ENCODE data around the gene SPIB.

Gene SPIB

DNA sequence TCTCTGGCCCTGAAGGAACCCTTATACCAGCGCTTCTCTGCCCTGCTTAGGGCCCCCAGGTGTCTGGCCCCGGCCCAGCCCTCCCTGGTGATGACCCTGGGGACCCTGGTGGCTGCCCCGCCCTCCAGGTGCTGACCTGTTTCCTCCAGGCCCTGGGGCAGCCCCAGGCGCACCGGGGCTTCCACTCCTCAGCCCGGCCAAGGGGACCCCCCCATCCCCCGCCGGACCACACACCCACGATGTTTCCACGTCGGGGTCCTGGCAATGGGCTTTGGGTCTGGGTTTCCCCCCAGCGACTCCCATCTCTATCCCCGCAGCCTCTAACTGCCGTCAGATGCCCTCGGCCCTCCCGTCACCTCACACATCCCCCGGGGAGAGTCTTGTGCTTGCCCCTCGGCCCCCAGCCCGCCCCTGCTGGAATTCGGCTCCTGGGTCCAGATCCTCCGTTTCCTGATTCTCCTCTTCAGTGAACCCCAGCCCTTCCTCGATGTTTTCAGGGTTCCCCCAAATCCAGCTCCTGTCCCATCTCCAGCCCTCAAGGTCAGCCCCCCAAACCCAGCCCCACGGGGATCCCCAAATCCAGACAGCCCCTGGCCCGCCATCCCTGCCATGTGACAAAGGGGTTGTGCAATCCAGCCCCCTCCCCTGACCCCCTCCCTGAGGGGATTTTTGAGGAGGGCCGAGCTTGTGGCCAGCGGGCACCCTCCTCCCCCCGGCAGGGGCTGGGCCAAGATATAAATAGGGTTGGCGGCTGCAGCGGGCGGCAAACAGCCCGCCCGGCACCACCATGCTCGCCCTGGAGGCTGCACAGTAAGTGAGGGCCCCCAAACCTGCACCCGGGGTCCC is at the start of gene SPIB:
Gene SPIB (plus strand): TSS at position 763 of the 846 bp plus-strand sequence. CDS start 25 bp downstream, at position 788.
- POLR2A ChIA-PET, result no interaction called here
- no peak within 1 kb of the TSS for H3K4me3 ChIP-seq (ENCODE audit: low read depth, low read length)
- TF ChIP-seq, protein P1, sequence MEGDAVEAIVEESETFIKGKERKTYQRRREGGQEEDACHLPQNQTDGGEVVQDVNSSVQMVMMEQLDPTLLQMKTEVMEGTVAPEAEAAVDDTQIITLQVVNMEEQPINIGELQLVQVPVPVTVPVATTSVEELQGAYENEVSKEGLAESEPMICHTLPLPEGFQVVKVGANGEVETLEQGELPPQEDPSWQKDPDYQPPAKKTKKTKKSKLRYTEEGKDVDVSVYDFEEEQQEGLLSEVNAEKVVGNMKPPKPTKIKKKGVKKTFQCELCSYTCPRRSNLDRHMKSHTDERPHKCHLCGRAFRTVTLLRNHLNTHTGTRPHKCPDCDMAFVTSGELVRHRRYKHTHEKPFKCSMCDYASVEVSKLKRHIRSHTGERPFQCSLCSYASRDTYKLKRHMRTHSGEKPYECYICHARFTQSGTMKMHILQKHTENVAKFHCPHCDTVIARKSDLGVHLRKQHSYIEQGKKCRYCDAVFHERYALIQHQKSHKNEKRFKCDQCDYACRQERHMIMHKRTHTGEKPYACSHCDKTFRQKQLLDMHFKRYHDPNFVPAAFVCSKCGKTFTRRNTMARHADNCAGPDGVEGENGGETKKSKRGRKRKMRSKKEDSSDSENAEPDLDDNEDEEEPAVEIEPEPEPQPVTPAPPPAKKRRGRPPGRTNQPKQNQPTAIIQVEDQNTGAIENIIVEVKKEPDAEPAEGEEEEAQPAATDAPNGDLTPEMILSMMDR (IDR thresholded peaks at IDR 0.05; ENCODE audit: insufficient read depth, low read length, missing control alignments), result no peak
- no peak for DNase-seq (ENCODE audit: low read depth, low spot score)
- CTCF ChIA-PET, result interaction anchor here (1.3 kb wide), 1 partner anchor 50 kb away, joined by 3 read pairs; no protein-coding TSS in a partner anchor

DNA sequence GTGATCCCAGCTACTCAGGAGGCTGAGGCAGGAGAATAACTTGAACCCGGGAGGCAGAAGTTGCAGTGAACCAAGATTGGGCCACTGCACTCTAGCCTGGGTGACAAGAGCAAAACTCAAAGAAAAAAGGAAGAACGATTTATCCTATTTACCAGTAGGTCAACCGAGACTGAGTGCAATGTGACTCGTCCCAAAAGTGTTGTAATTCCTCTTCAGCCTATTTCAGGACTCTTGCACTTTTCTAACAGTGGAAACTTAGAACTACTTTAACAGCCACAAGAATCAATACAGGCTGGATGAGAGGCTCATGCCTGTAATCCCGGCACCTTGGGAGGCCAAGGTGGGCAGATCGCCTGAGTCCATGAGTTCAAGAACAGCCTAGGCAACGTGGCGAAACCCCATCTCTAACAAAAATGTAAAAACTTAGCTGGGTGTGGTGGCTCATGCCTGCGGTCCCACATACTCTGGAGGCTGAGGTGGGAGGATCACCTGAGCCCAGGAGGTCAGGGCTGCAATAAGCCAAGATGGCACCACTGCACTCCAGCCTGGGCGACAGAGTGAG is 46.7 kb upstream of the SPIB start:
- no peak for DNase-seq (ENCODE audit: low read depth, low spot score)
- ChIA-PET CTCF (interaction anchor here (4.5 to 6.9 kb wide), 2 partner anchors 14 to 91 kb away, joined by 38 to 132 read pairs; no protein-coding TSS in a partner anchor), POLR2A (no interaction called here)
- TF ChIP-seq, protein P1 (IDR thresholded peaks at IDR 0.05; ENCODE audit: insufficient read depth, low read length, missing control alignments), result no peak
- H3K4me3 ChIP-seq (ENCODE audit: low read depth, low read length), result no peak overlapping the region

DNA sequence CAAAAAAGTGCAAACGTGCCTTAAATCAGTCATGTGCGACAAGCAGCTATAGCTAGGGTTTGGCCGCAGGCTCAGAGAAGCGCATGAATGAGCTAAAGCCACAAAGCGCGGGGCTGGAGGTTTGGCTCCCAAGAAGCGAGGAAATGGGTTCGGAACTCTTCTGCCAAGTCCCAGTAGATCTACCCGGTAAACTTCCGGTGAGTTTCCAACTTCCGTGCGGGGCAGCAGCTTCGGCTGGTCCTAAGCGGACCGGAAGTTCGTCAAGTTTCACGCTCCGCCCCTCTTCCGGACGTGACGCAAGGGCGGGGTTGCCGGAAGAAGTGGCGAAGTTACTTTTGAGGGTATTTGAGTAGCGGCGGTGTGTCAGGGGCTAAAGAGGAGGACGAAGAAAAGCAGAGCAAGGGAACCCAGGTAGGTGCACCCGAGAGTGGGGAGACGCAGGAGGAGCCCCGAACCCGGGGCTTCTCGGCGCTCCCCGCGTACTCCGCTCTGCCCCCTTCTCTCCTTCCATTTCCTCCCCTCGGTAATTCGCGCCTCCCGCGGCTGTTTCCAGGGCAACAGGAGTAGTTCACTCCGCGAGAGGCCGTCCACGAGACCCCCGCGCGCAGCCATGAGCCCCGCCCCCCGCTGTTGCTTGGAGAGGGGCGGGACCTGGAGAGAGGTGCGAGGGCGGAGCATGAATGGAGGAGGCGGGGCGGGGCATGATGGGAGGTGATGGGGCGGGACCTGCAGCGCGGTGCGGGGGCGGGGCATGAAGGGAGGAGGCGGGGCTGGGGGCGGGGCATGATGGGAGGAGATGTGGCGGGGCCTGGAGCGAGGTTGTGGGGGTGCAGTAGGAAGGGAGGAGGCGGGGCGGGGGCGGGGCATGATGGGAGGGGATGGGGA is 42.3 kb upstream of the SPIB start, which contains the start of gene NR1H2:
Gene NR1H2 (plus strand): TSS at position 292 of the 885 bp plus-strand sequence. CDS start 1,149 bp downstream, outside the sequence.
- peak within 1 kb of the TSS; percentile 95 for H3K4me3 ChIP-seq (ENCODE audit: low read depth, low read length)
- peak; percentile 93 for DNase-seq (ENCODE audit: low read depth, low spot score)
- CTCF ChIA-PET, result interaction anchor here (0.9 to 2.3 kb wide), 5 partner anchors 8 to 180 kb away, joined by 3 to 9 read pairs (median 4); no protein-coding TSS in a partner anchor
- POLR2A ChIA-PET, result interaction anchor here (1.8 kb wide), 1 partner anchor 8 kb away, joined by 4 read pairs; the partner anchor contains the start of gene POLD1
- TF ChIP-seq, protein P1 (IDR thresholded peaks at IDR 0.05; ENCODE audit: insufficient read depth, low read length, missing control alignments), result no peak

DNA sequence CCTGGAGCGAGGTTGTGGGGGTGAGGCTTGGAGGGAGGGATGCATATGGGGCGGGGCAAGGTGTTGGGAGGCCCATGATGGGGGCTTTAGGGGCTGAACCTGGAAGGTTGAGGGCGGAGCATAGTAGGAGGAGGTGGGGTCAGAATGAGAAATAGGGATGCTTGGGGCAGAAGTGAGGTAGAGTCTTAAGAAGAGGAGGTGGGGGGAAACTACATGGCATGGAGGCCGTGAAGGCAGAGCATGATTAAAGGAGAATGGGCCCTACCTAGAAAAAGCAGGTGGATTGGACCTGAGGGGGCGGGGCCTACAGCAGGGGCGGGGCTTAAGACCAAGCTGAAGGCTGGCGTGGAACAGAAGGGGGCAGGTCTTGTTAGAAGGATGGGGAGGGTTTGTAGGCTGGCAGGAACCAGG is 41.7 kb upstream of the SPIB start:
- H3K4me3 ChIP-seq (ENCODE audit: low read depth, low read length), result peak overlapping the region; percentile 48
- no peak for DNase-seq (ENCODE audit: low read depth, low spot score)
- ChIA-PET POLR2A (no interaction called here), CTCF (interaction anchor here (1.8 kb wide), 1 partner anchor 9 kb away, joined by 8 read pairs; no protein-coding TSS in a partner anchor)
- TF ChIP-seq, protein P1 (IDR thresholded peaks at IDR 0.05; ENCODE audit: insufficient read depth, low read length, missing control alignments), result no peak

DNA sequence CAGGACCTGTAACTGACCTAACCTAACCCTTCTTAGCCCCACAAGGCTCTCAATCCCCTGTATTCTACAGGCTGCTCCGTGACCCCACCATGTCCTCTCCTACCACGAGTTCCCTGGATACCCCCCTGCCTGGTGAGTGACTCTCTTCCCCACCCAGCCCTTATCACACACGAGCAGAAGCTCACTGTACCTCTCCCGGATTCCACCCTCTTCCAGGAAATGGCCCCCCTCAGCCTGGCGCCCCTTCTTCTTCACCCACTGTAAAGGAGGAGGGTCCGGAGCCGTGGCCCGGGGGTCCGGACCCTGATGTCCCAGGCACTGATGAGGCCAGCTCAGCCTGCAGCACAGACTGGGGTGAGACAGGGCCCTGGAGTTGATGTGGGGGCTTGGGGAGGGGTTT is 41.2 kb upstream of the SPIB start:
- CTCF ChIA-PET, result interaction anchor here (1.8 kb wide), 1 partner anchor 9 kb away, joined by 8 read pairs; no protein-coding TSS in a partner anchor
- no peak overlapping the region for H3K4me3 ChIP-seq (ENCODE audit: low read depth, low read length)
- no peak for DNase-seq (ENCODE audit: low read depth, low spot score)
- TF ChIP-seq, protein P1 (IDR thresholded peaks at IDR 0.05; ENCODE audit: insufficient read depth, low read length, missing control alignments), result no peak
- POLR2A ChIA-PET, result no interaction called here

All from AG04449 (cell line).